ENCODE results near the gene SLC17A6. TPM values are rescaled to one million over a fixed set of nuclear protein-coding genes. Genes with fewer than 3 reads are reported as not detected.

Gene SLC17A6
- total RNA-seq, 1 experiment from 2014 or later: not detected

DNA sequence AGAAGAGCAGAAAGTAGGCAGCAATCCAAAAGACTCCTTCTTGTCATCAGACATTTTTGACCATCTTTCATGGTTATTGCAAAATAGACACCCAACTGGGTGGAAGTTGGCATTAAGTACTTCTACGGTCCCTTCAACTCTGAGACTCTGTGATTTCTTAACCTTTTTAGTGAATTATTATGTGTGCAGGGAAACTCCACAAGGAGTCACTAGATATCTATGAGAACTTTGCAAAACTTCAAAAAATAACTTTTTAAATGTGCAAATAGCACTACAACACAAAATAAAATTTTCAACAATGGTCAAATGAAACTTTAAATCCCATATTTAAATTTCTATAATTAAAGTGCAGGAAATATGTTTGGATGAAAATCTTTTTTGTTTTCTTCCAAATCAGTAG lies 88.7 kb downstream of the SLC17A6 start:
- H3K9me3 ChIP-seq (replicated peaks): no peaks in the 10 kb centered on the region
- no peak overlapping the region for H3K4me3 ChIP-seq
- H3K27me3 ChIP-seq (replicated peaks): no peaks in the 10 kb centered on the region
- H3K36me3 ChIP-seq: no peaks in the 10 kb centered on the region
- no peak for DNase-seq (ENCODE audit: low read depth in 1 of 2, low spot score in 2 of 2)
- no peaks in the 10 kb centered on the region for H3K4me1 ChIP-seq (replicated peaks)
- H3K27ac ChIP-seq: no peak overlapping the region

Other genes with a start within 250 kb of the SLC17A6 start
- gene ANO5, start 145.3 kb upstream of the SLC17A6 start, total RNA-seq (2014; rRNA removed; shearing (Covaris generic)): not detected in 2 replicates

Measured in SJSA1 (cell line).